HepG2 (cell line): ENCODE measurements around the gene MEIS1. TPM values are rescaled to one million over a fixed set of nuclear protein-coding genes. Genes with fewer than 3 reads are reported as not detected.

Experiments
- ATAC-seq: fragments of 200-7000 bp; cut with Tn5 transposase; 3 replicates; pipeline ENCODE4 v1.9.1; 2020; ENCODE audit warnings: mild to moderate bottlenecking, moderate library complexity
- BruUV-seq: library from RNA; stranded (reverse); fragments of 400-500 nt; replicated peaks from 2 replicates; lab custom pipeline; 2021; lab: Mats Ljungman, UMichigan
- CTCF ChIA-PET: fragments of 300-600 bp; formaldehyde crosslinking; extraction: SDS; loops from one replicate; lab custom pipeline; 2021; ENCODE audit warnings: low total read pairs, inconsistent platforms, low intra/inter-chr PET ratio; lab: Yijun Ruan, JAX
- POLR2A ChIA-PET: fragments of 350-600 bp; sonication (Branson Sonifier 250); formaldehyde crosslinking; loops from one replicate; lab custom pipeline; 2020; ENCODE audit warnings: antibody characterized with exemption, inconsistent platforms; lab: Yijun Ruan, JAX
- DNase-seq: peaks from one replicate; pipeline ENCODE4 v3.0.0-alpha.2; 2015; ENCODE audit warnings: low spot score
- FAIRE-seq: peaks from 3 replicates; lab custom pipeline; 2011; peaks lifted over from hg19 to GRCh38; lab: Jason Lieb, UNC
- H2AFZ ChIP-seq: one replicate; pipeline ENCODE4 v1.6.1; 2011; ENCODE audit warnings: low read length, inconsistent platforms
- H3K27ac ChIP-seq: fragments of 300-600 bp; 3 replicates; pipeline ENCODE4 v1.8.0; 2011; ENCODE audit warnings: mixed run types, mild to moderate bottlenecking, mixed read lengths, low read length, inconsistent platforms; ENCODE audit not compliant: insufficient read depth; ENCODE audit errors: extremely low read length
- H3K27me3 ChIP-seq, 2 experiments: fragments of 200-600 bp in 1 of 2; 2 replicates in 1 of 2; 3 replicates in 1 of 2; pipeline versions ENCODE4 v1.6.0 to v1.8.0; 2011; ENCODE audit warnings: low read length in 2 of 2, mild to moderate bottlenecking in 2 of 2, moderate library complexity in 2 of 2, inconsistent platforms in 1 of 2; ENCODE audit not compliant: insufficient read depth in 2 of 2, control insufficient read depth in 1 of 2
- H3K36me3 ChIP-seq, 2 experiments: fragments of 200-600 bp in 1 of 2; replicated peaks in 1 of 2; 2 replicates in 1 of 2; 3 replicates in 1 of 2; pipeline versions ENCODE4 v1.5.1 to v1.8.0; 2011; ENCODE audit warnings: low read length in 2 of 2, inconsistent platforms in 1 of 2; ENCODE audit not compliant: insufficient read depth in 2 of 2, control insufficient read depth in 1 of 2
- H3K4me1 ChIP-seq: 2 replicates; pipeline ENCODE4 v1.5.1; 2012; ENCODE audit warnings: low read length, inconsistent platforms; ENCODE audit not compliant: insufficient read depth
- H3K4me2 ChIP-seq: 2 replicates; pipeline ENCODE4 v1.6.0; 2011; ENCODE audit warnings: low read depth, low read length, inconsistent platforms
- H3K4me3 ChIP-seq, 3 experiments: fragments of 200-600 bp in 1 of 3; sonication (generic), shearing (Covaris generic) in 1 of 3; replicated peaks in 1 of 3; 2 replicates each; pipeline ENCODE4 v1.5.1; 2011 to 2016; ENCODE audit warnings: low read length in 3 of 3, inconsistent platforms in 2 of 3, low read depth in 2 of 3, mild to moderate bottlenecking in 2 of 3, control low read depth in 1 of 3, mixed read lengths in 1 of 3; ENCODE audit not compliant: insufficient read depth in 1 of 3
- H3K79me2 ChIP-seq: one replicate; pipeline ENCODE4 v1.6.1; 2011; ENCODE audit warnings: low read length, inconsistent platforms; ENCODE audit not compliant: insufficient read depth
- H3K9ac ChIP-seq: 2 replicates; pipeline ENCODE4 v1.6.0; 2011; ENCODE audit warnings: mild to moderate bottlenecking, low read depth, low read length, inconsistent platforms; ENCODE audit not compliant: insufficient read depth
- H3K9me3 ChIP-seq: 2 replicates; pipeline ENCODE4 v1.5.1; 2012; ENCODE audit warnings: mild to moderate bottlenecking, low read length
- H4K20me1 ChIP-seq: 2 replicates; pipeline ENCODE4 v1.6.0; 2011; ENCODE audit warnings: inconsistent platforms, mild to moderate bottlenecking, low read length, moderate library complexity; ENCODE audit not compliant: insufficient read depth
- ATF7 ChIP-seq, 2 experiments: fragments of 450-650 bp in 1 of 2; sonication (generic) in 1 of 2; formaldehyde crosslinking in 1 of 2; IDR thresholded peaks; 2 replicates each; pipeline versions ENCODE4 v1.4.0 to v1.6.1; 2016 to 2020; ENCODE audit warnings: antibody characterized with exemption in 1 of 2, mild to moderate bottlenecking in 1 of 2, missing genetic modification reagents in 1 of 2
- DNMT3B ChIP-seq: conservative IDR thresholded peaks from 2 replicates; pipeline ENCODE4 v1.6.1; 2016; ENCODE audit warnings: missing biosample characterization, control low read depth
- ELF4 ChIP-seq: sonication (generic); formaldehyde crosslinking; IDR thresholded peaks from 2 replicates; pipeline ENCODE4 v1.5.0; 2020; ENCODE audit warnings: missing genetic modification reagents, mild to moderate bottlenecking, moderate library complexity, borderline replicate concordance
- KDM6A ChIP-seq: IDR thresholded peaks from 2 replicates; pipeline ENCODE4 v1.6.1; 2016; ENCODE audit warnings: low read depth
- MTA1 ChIP-seq: sonication (generic); formaldehyde crosslinking; IDR thresholded peaks from 2 replicates; pipeline ENCODE4 v1.4.0; 2020; ENCODE audit warnings: missing genetic modification reagents, mild to moderate bottlenecking, borderline replicate concordance
- MXD4 ChIP-seq: IDR thresholded peaks from 2 replicates; pipeline ENCODE4 v1.6.1; 2016; ENCODE audit warnings: mild to moderate bottlenecking, missing biosample characterization, missing genetic modification reagents
- SAFB2 ChIP-seq: sonication (generic); formaldehyde crosslinking; IDR thresholded peaks from 2 replicates; pipeline ENCODE4 v1.5.1; 2020; ENCODE audit warnings: missing genetic modification reagents, low read depth, mild to moderate bottlenecking, borderline replicate concordance
- ZFP37 ChIP-seq: sonication (generic); formaldehyde crosslinking; IDR thresholded peaks from 2 replicates; pipeline ENCODE4 v1.4.0; 2020; ENCODE audit warnings: missing genetic modification reagents, borderline replicate concordance
- ZNF274 ChIP-seq: sonication (generic); formaldehyde crosslinking; IDR thresholded peaks from 2 replicates; pipeline ENCODE4 v1.5.1; 2020; ENCODE audit warnings: mild to moderate bottlenecking, missing genetic modification reagents
- ZNF775 ChIP-seq: sonication (generic); formaldehyde crosslinking; IDR thresholded peaks from 2 replicates; pipeline ENCODE4 v1.4.0; 2020; ENCODE audit warnings: missing genetic modification reagents, mild to moderate bottlenecking, moderate library complexity, borderline replicate concordance
- WGBS: methylation state at CpG from one replicate; pipeline ENCODE4 v1.1.6; 2017; ENCODE audit warnings: low lambda C conversion rate; 5-methylcytosine and 5-hydroxymethylcytosine counted together
- in situ Hi-C: cut with HindIII; loops from 2 replicates; pipeline ENCODE4 v1.10.0; 2017; ENCODE audit warnings: low pct_unique_long_range_greater_than_20kb; ENCODE audit not compliant: extremely low pct_ligation_motif_present
- intact Hi-C: fragments of 100-400 bp; cut with micrococcal nuclease; formaldehyde crosslinking; loops from one replicate; pipeline ENCODE4 v1.10.0; 2022; ENCODE audit not compliant: unreplicated experiment
- polyA plus RNA-seq, 8 experiments: library from polyadenylated mRNA; depleted of rRNA in 3 of 8; stranded (reverse) in 7 of 8; unstranded in 1 of 8; fragments of >200 nt; fragmentation: Illumina TruSeq in 4 of 8; extraction: Trizol in 4 of 8; gene quantifications; 2 replicates each; pipeline versions ENCODE4 v1.2.1 to v1.2.3, GENCODE V29; 2011 to 2016; ENCODE audit warnings: low read depth in 4 of 8, missing spikeins in 1 of 8, mixed read lengths in 1 of 8; ENCODE audit not compliant: insufficient read depth in 1 of 8
- total RNA-seq, 5 experiments: library from RNA; depleted of rRNA; stranded (reverse); fragments of >200 nt; fragmentation: Illumina TruSeq; extraction: Trizol; gene quantifications; 2 replicates each; pipeline ENCODE4 v1.2.3, GENCODE V29; 2016; ENCODE audit warnings: low read depth in 1 of 5

Gene MEIS1
- total and polyA plus RNA-seq, 2 of the 13 experiments (the other 11 are each of a cell fraction or from before 2014, with no cell fraction given): 3.8 to 6.0 TPM

- TF ChIP-seq MXD4: no peak
- no peak for TF ChIP-seq ZFP37 (CRISPR knock-in tag)
- no peak for TF ChIP-seq ZNF775 (CRISPR knock-in tag)
- TF ChIP-seq ATF7 (IDR thresholded peaks at IDR 0.05): no peak
- TF ChIP-seq ATF7 (CRISPR knock-in tag; IDR thresholded peaks at IDR 0.05): no peak
Observed at GRCh38 chr2:66566726-66567399, 131.9 kb downstream of the MEIS1 start (continued).

- H3K36me3 ChIP-seq: no peaks in the 10 kb centered on the region
- no peaks in the 10 kb centered on the region for H3K79me2 ChIP-seq
- 41% methylated on average over 2 of the region's 2 CpGs for WGBS
- intact Hi-C loops (no loop called here), in situ Hi-C loops (no loop called here)
- no peaks in the 10 kb centered on the region for H3K9me3 ChIP-seq
- H3K27me3 ChIP-seq: no peaks in the 10 kb centered on the region
- no peak overlapping the region for H3K27ac ChIP-seq
- H3K4me1 ChIP-seq: peaks cover 11% of the 10 kb centered on the region; the same call in 1 of the 2 replicates
- ATAC-seq: no peak
- TF ChIP-seq ZNF274 (CRISPR knock-in tag) (no peak), SAFB2 (no peak), KDM6A (CRISPR knock-in tag) (no peak), DNMT3B (CRISPR knock-in tag) (no peak), MTA1 (no peak), ELF4 (CRISPR knock-in tag) (no peak)
- CTCF ChIA-PET: no interaction called here
- no peak overlapping the region for H3K4me2 ChIP-seq
- H2AFZ ChIP-seq: no peak overlapping the region
- POLR2A ChIA-PET: no interaction called here
- no peak overlapping the region for H3K4me3 ChIP-seq
- no peak overlapping the region for H3K9ac ChIP-seq
- no TSS peak for BruUV-seq
- no peak for DNase-seq
- H4K20me1 ChIP-seq: no peaks in the 10 kb centered on the region
- FAIRE-seq: no peak
Observed at GRCh38 chr2:66567729-66568128, 132.8 kb downstream of the MEIS1 start.
